OCI-LY7 (cell line): ENCODE measurements around the gene CLCN6. TPM values are rescaled to one million over a fixed set of nuclear protein-coding genes. Genes with fewer than 3 reads are reported as not detected.

Source experiments
- BruUV-seq: library from RNA; stranded (reverse); fragments of 400-500 nt; replicated peaks from 2 replicates; lab custom pipeline; 2021; lab: Mats Ljungman, UMichigan
- CTCF ChIA-PET: fragments of 300-600 bp; sonication (Branson Sonifier 250); formaldehyde crosslinking; loops from one replicate; lab custom pipeline; 2022; ENCODE audit warnings: antibody characterized with exemption; ENCODE audit not compliant: unreplicated experiment; lab: Charles Lee
- POLR2A ChIA-PET: fragments of 300-600 bp; sonication (Branson Sonifier 250); formaldehyde crosslinking; loops from one replicate; lab custom pipeline; 2022; ENCODE audit warnings: antibody characterized with exemption; lab: Charles Lee
- DNase-seq: peaks from one replicate; pipeline ENCODE4 v3.0.0-alpha.2; 2015; ENCODE audit warnings: low spot score
- H2AFZ ChIP-seq: fragments of 200-600 bp; sonication (generic), shearing (Covaris generic); 2 replicates; pipeline ENCODE4 v1.6.1; 2014; ENCODE audit warnings: mild to moderate bottlenecking, antibody characterized with exemption, low read length, moderate library complexity
- H3K27ac ChIP-seq: fragments of 200-600 bp; sonication (generic); 2 replicates; pipeline ENCODE4 v1.5.1; 2014; ENCODE audit warnings: mixed run types, low read depth, mild to moderate bottlenecking, moderate library complexity, low read length, inconsistent platforms; ENCODE audit not compliant: poor library complexity, severe bottlenecking
- H3K36me3 ChIP-seq: fragments of 200-600 bp; sonication (generic); 2 replicates; pipeline ENCODE4 v1.6.1; 2014; ENCODE audit warnings: mild to moderate bottlenecking, antibody characterized with exemption, low read length, moderate library complexity, mixed read lengths; ENCODE audit not compliant: insufficient read depth
- H3K4me1 ChIP-seq: fragments of 200-600 bp; sonication (generic); 2 replicates; pipeline ENCODE4 v1.5.1; 2014; ENCODE audit warnings: mild to moderate bottlenecking, low read length; ENCODE audit not compliant: insufficient read depth, poor library complexity, severe bottlenecking
- H3K4me2 ChIP-seq: fragments of 200-600 bp; sonication (generic); 2 replicates; pipeline ENCODE4 v1.6.1; 2014; ENCODE audit warnings: mild to moderate bottlenecking, low read length
- H3K4me3 ChIP-seq: fragments of 200-600 bp; sonication (generic); 2 replicates; pipeline ENCODE4 v1.5.1; 2014; ENCODE audit warnings: mild to moderate bottlenecking, low read depth, low read length; ENCODE audit not compliant: poor library complexity, severe bottlenecking
- H3K79me2 ChIP-seq: fragments of 200-600 bp; sonication (generic); 2 replicates; pipeline ENCODE4 v1.6.1; 2016; ENCODE audit warnings: low read depth, mild to moderate bottlenecking, low read length, moderate library complexity, mixed read lengths; ENCODE audit not compliant: insufficient read depth
- H3K9me2 ChIP-seq: fragments of 200-600 bp; sonication (generic); 2 replicates; pipeline ENCODE4 v1.6.1; 2016; ENCODE audit warnings: mild to moderate bottlenecking, low read length, mixed read lengths; ENCODE audit not compliant: insufficient read depth
- H3K9me3 ChIP-seq: fragments of 200-600 bp; sonication (generic); 2 replicates; pipeline ENCODE4 v1.6.1; 2014; ENCODE audit warnings: mild to moderate bottlenecking, mixed run types, low read length, mixed read lengths
- H4K20me1 ChIP-seq: fragments of 200-600 bp; sonication (generic); 2 replicates; pipeline ENCODE4 v1.6.1; 2014; ENCODE audit warnings: mild to moderate bottlenecking, antibody characterized with exemption, low read length, moderate library complexity, mixed read lengths; ENCODE audit not compliant: insufficient read depth
- EZH2phosphoT487 ChIP-seq: fragments of 200-600 bp; sonication (generic); IDR thresholded peaks from 2 replicates; pipeline ENCODE4 v1.6.1; 2018; ENCODE audit warnings: low read depth, borderline replicate concordance, mild to moderate bottlenecking, mixed run types, antibody characterized with exemption, low read length, moderate library complexity, mixed read lengths
- intact Hi-C: fragments of 100-400 bp; cut with micrococcal nuclease; formaldehyde crosslinking; loops from one replicate; pipeline ENCODE4 v1.10.0; 2022; ENCODE audit not compliant: unreplicated experiment
- total RNA-seq, 2 experiments: library from RNA; depleted of rRNA in 1 of 2; stranded (reverse); fragments of >200 nt in 1 of 2; shearing (Covaris generic) in 1 of 2; gene quantifications; 2 replicates each; pipeline ENCODE4 v1.2.3, GENCODE V29; 2014 to 2022
- TF ChIP-seq, protein P1 (sequence below): fragments of 200-600 bp; sonication (generic); conservative IDR thresholded peaks from 2 replicates; pipeline ENCODE4 v1.5.1; 2014; ENCODE audit warnings: mild to moderate bottlenecking, antibody characterized with exemption, low read length, moderate library complexity, mixed read lengths

Gene CLCN6
- total RNA-seq, 2 experiments from 2014 or later = 19.7 to 65.8 TPM

DNA sequence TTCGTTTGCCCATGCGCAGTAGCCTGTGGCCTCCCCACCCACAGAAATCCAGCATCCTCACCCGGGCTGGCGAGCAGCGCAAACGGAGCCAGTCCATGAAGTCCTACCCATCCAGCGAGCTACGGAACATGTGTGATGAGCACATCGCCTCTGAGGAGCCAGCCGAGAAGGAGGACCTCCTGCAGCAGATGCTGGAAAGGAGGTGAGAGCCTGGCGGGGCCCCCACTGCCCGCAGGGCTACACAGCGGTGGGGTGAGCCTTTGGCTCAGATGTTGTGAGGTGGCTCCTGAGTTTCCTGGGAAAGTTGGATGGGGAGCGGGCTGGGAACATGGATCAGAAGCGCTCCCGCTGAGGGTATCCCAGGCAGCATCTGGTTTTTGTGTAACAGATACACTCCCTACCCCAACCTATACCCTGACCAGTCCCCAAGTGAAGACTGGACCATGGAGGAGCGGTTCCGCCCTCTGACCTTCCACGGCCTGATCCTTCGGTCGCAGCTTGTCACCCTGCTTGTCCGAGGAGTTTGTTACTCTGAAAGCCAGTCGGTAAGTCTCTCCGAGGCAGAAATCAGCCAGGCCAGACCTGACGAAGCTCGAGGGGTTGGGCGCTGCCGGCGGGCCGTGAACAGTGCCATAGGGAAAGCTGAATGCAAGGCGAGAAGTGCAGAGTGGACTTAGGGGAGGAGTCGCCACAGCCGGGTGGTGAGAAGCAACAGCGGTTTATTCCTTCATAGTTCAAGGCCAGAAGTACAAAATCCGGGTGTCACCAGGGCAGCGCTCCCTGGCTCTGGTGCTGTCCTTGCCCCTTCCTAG, 31.2 kb downstream of the CLCN6 start:
- BruUV-seq = no TSS peak
- ChIA-PET POLR2A (interaction anchor here (0.6 kb wide), 1 partner anchor 71 kb away, joined by 3 read pairs; no protein-coding TSS in a partner anchor), CTCF (no interaction called here)
- H3K4me3 ChIP-seq = no peak overlapping the region
- peaks cover 16% of the 10 kb centered on the region for H3K4me1 ChIP-seq
- H3K36me3 ChIP-seq = peaks cover 96% of the 10 kb centered on the region
- intact Hi-C loops = no loop called here
- H4K20me1 ChIP-seq = no peaks in the 10 kb centered on the region
- no peaks in the 10 kb centered on the region for H3K9me3 ChIP-seq
- no peak overlapping the region for H2AFZ ChIP-seq
- no peak overlapping the region for H3K4me2 ChIP-seq
- no peaks in the 10 kb centered on the region for H3K79me2 ChIP-seq
- TF ChIP-seq, protein P1, sequence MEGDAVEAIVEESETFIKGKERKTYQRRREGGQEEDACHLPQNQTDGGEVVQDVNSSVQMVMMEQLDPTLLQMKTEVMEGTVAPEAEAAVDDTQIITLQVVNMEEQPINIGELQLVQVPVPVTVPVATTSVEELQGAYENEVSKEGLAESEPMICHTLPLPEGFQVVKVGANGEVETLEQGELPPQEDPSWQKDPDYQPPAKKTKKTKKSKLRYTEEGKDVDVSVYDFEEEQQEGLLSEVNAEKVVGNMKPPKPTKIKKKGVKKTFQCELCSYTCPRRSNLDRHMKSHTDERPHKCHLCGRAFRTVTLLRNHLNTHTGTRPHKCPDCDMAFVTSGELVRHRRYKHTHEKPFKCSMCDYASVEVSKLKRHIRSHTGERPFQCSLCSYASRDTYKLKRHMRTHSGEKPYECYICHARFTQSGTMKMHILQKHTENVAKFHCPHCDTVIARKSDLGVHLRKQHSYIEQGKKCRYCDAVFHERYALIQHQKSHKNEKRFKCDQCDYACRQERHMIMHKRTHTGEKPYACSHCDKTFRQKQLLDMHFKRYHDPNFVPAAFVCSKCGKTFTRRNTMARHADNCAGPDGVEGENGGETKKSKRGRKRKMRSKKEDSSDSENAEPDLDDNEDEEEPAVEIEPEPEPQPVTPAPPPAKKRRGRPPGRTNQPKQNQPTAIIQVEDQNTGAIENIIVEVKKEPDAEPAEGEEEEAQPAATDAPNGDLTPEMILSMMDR = no peak
- no peak for TF ChIP-seq EZH2phosphoT487
- H3K27ac ChIP-seq = no peak overlapping the region
- no peak for DNase-seq
- H3K9me2 ChIP-seq = no peaks in the 10 kb centered on the region

DNA sequence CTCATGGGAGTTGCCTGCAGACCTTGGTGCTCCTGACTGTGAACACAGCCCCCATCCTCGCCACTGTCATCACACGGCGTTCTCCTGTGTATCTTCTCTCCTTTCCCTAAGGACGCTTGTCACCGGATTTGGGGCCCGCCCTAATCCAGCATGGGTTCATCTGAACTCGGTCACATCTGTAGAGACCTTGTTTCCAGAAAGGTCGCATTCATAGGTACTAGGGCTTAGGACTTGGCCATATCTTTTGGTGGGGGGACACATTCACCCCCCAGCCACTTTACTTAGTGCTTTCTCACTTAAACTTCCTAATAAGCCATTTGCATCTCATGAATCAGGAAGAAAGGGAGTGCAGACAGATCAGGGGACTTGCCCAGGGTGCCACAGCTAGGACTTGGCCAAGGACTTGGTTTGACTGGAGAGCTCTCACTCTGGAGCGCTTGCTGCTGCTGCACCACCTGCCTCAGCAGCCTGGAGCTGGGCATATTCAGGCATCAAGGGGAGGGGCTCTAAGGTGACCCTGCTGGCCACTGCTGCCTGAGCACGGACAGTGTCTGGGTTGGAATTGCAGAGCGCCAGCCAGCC, 31.9 kb downstream of the CLCN6 start:
- no TSS peak for BruUV-seq
- Histone ChIP-seq H3K9me3 (no peaks in the 10 kb centered on the region), H3K4me3 (no peak overlapping the region), H3K4me1 (peaks cover 23% of the 10 kb centered on the region), H3K79me2 (no peaks in the 10 kb centered on the region), H4K20me1 (no peaks in the 10 kb centered on the region), H3K9me2 (no peaks in the 10 kb centered on the region), H3K4me2 (no peak overlapping the region), H3K27ac (no peak overlapping the region), H2AFZ (no peak overlapping the region), H3K36me3 (peaks cover 95% of the 10 kb centered on the region)
- POLR2A ChIA-PET = interaction anchor here (0.7 to 1.7 kb wide), 2 partner anchors 70 to 72 kb away, joined by 4 read pairs; no protein-coding TSS in a partner anchor
- TF ChIP-seq EZH2phosphoT487 = no peak
- TF ChIP-seq, protein P1 = no peak
- CTCF ChIA-PET = interaction anchor here (0.7 to 1.2 kb wide), 2 partner anchors 10 to 54 kb away, joined by 3 to 6 read pairs; partner anchors contain the start of gene NPPA
- no peak for DNase-seq
- intact Hi-C loops = loop anchor here (1.0 kb wide), 3 partner anchors 56 to 129 kb away; no protein-coding TSS in a partner anchor
